Activated T-helper 2 cell treated with anti-CD3 and anti-CD28 coated beads, Interferon-gamma antibody, Interleukin-2, Interleukin-4, amounts not matched to agents 10 μg/mL and 5 μg/mL and 100 μg/mL, durations not matched to agents 14 hours and 24 hours and 36 hours (primary cell): ENCODE measurements around the gene ATP6V0E1. TPM values are rescaled to one million over a fixed set of nuclear protein-coding genes. Genes with fewer than 3 reads are reported as not detected.
"Not testable (repeated sequence)": the region's sequence is repeated elsewhere in the genome, so short reads cannot be mapped to it uniquely, and the experiment has no call there.

Experiments used
- DNase-seq: peaks from one replicate; pipeline ENCODE4 v3.0.0; 2021; ENCODE audit warnings: low spot score
- H3K27ac Mint-ChIP-seq: one replicate; pipeline ENCODE4 v1.8.0; 2021; ENCODE audit warnings: mixed read lengths
- H3K27me3 Mint-ChIP-seq: one replicate; pipeline ENCODE4 v1.8.0; 2021; ENCODE audit warnings: low read depth, mixed read lengths
- H3K36me3 Mint-ChIP-seq: one replicate; pipeline ENCODE4 v1.8.0; 2021; ENCODE audit warnings: low read depth, mixed read lengths
- H3K4me1 Mint-ChIP-seq: one replicate; pipeline ENCODE4 v1.8.0; 2021; ENCODE audit warnings: low read depth, mixed read lengths
- H3K4me3 Mint-ChIP-seq: one replicate; pipeline ENCODE4 v1.8.0; 2021; ENCODE audit warnings: low read depth, mild to moderate bottlenecking, moderate library complexity, mixed read lengths
- H3K9me3 Mint-ChIP-seq: one replicate; pipeline ENCODE4 v1.8.0; 2021; ENCODE audit warnings: mixed read lengths
- intact Hi-C: fragments of 100-400 bp; cut with micrococcal nuclease; formaldehyde crosslinking; loops from one replicate; pipeline ENCODE4 v1.15.1; 2023
- total RNA-seq: library from RNA; stranded (reverse); gene quantifications from 2 replicates; pipeline ENCODE4 v1.2.3, GENCODE V29; 2022

Gene ATP6V0E1
- total RNA-seq, 1 donor from 2014 or later: 147 TPM

DNA sequence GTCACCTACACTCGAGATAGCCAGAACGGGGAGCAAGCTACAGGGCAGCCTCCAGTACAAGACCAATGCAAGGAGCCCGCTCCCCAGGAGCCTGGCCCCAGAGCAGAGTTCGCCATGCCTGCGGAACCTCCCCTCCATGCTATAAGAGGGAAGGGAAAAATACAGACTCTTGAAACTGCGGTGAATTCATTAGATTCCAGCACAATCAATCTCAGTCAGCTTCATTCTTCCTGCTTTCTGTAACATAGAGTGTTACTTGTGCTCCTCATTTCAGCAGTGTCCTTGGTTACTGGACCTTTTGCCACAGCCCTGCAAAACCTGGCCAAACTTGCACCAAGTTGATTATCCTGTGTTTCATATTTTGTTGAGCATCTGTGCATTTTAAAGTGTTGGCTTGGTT lies 50.4 kb downstream of the ATP6V0E1 start:
- DNase-seq: no peak
- H3K9me3 Mint-ChIP-seq: no peaks in the 10 kb centered on the region
- intact Hi-C loops: no loop called here
- H3K36me3 Mint-ChIP-seq: peaks cover 24% of the 10 kb centered on the region
- H3K27me3 Mint-ChIP-seq: no peaks in the 10 kb centered on the region
- H3K4me3 Mint-ChIP-seq: no peak overlapping the region
- H3K27ac Mint-ChIP-seq: no peak overlapping the region
- H3K4me1 Mint-ChIP-seq: peaks cover 32% of the 10 kb centered on the region

GRCh38 chr5:173035904-173036707 lies 52.5 kb downstream of the ATP6V0E1 start:
- no peaks in the 10 kb centered on the region for H3K27me3 Mint-ChIP-seq
- peaks cover 28% of the 10 kb centered on the region for H3K36me3 Mint-ChIP-seq
- no peaks in the 10 kb centered on the region for H3K9me3 Mint-ChIP-seq
- peaks cover 41% of the 10 kb centered on the region for H3K4me1 Mint-ChIP-seq
- intact Hi-C loops: loop anchor here (1.0 kb wide), 1 partner anchor 52 kb away; no protein-coding TSS in a partner anchor
- peak overlapping the region; percentile 83 for H3K27ac Mint-ChIP-seq
- no peak for DNase-seq
- H3K4me3 Mint-ChIP-seq: peak overlapping the region; percentile 61

- Mint-ChIP-seq H3K4me1 (peaks cover 32% of the 10 kb centered on the region), H3K27me3 (no peaks in the 10 kb centered on the region), H3K4me3 (no peak overlapping the region), H3K9me3 (no peaks in the 10 kb centered on the region), H3K36me3 (peaks cover 23% of the 10 kb centered on the region), H3K27ac (no peak overlapping the region)
- intact Hi-C loops: no loop called here
- DNase-seq: no peak
These were observed 55.6 kb downstream of the ATP6V0E1 start for GRCh38 chr5:173039188-173039587.

- DNase-seq: no peak
- peaks cover 15% of the 10 kb centered on the region for H3K36me3 Mint-ChIP-seq
- H3K27me3 Mint-ChIP-seq: no peaks in the 10 kb centered on the region
- H3K4me3 Mint-ChIP-seq: no peak overlapping the region
- H3K9me3 Mint-ChIP-seq: no peaks in the 10 kb centered on the region
- no peak overlapping the region for H3K27ac Mint-ChIP-seq
- intact Hi-C loops: no loop called here
- H3K4me1 Mint-ChIP-seq: peaks cover 24% of the 10 kb centered on the region
These were observed 56.4 kb downstream of the ATP6V0E1 start for GRCh38 chr5:173039964-173040363.

GRCh38 chr5:173041881-173042762 lies 58.6 kb downstream of the ATP6V0E1 start:
- Mint-ChIP-seq H3K4me3 (no peak overlapping the region), H3K9me3 (no peaks in the 10 kb centered on the region), H3K27ac (no peak overlapping the region), H3K27me3 (no peaks in the 10 kb centered on the region), H3K36me3 (peaks cover 5% of the 10 kb centered on the region), H3K4me1 (peaks cover 11% of the 10 kb centered on the region)
- intact Hi-C loops: no loop called here
- DNase-seq: no peak

DNA sequence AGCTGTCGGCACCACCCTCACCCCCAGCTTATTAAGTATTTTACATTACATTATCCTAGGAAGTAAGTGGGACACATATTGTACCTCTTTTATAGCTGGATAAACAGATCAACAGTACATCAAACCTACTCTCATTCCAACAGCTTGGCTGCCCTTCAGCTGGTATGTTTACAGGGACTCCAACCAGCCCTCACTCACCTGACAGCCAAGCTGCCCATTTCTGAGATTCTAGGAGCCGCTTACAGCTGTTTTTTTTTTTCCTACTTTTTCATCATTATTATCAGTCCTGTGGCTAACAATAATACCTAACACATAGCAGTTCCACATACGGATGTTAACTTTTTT lies 59.2 kb downstream of the ATP6V0E1 start:
- no peak overlapping the region for H3K27ac Mint-ChIP-seq
- H3K27me3 Mint-ChIP-seq: no peaks in the 10 kb centered on the region
- H3K9me3 Mint-ChIP-seq: no peaks in the 10 kb centered on the region
- H3K36me3 Mint-ChIP-seq: peaks cover 5% of the 10 kb centered on the region
- H3K4me1 Mint-ChIP-seq: peaks cover 9% of the 10 kb centered on the region
- H3K4me3 Mint-ChIP-seq: no peak overlapping the region
- DNase-seq: no peak
- intact Hi-C loops: no loop called here

DNA sequence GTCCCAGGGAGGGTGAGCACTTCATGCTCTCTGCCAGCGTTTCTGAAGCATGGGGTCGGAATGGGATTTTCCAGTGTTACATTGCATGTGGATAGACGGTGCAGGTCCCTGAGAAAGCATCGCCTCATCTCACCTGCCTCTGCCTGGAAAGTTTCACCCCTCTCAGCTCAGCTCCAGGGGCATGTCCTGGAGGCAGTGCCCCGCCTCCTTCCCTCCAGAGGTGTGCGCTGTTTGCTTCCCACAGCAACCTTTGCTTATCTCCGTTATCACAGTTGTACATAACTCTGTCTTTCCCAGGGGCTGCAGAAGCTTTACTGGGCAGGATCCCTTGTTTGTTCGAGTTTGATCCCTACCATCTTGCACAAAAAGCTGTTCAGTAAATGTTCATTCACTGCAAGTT lies 61.9 kb downstream of the ATP6V0E1 start:
- H3K4me3 Mint-ChIP-seq: no peak overlapping the region
- H3K9me3 Mint-ChIP-seq: no peaks in the 10 kb centered on the region
- intact Hi-C loops: no loop called here

DNA sequence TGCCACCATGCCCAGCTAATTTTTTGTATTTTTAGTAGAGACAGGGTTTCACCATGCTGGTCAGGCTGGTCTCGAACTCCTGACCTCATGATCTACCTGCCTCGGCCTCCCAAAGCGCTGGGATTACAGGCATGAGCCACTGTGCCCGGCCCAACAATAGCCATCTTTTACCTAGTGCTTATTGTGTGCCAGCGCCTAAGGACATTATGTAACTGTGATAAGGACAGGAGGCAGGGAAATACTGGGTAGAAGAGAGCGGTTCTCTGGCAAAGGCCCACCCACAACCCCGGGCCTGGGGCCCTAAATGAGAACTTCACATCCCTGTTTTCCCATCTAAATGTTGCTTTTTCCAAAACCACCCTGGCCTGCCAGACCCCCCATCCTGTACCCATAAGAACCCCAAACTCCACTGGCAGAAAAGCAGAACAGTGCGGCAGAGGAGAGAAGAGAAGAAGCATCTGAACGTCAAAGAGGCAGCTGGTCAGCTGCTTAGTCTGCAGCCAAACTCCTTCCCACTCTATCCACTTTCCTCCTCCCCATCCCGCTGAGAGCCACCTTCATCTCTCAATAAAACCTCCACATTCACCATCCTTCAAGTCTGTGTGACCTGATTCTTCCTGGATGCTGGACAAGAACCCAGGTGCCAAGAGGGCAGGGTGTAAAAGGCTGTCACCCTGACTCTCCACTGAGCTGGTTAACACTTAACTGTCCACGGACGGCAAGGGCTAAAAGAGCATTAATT lies 63.7 kb downstream of the ATP6V0E1 start:
- H3K4me3 Mint-ChIP-seq, intact Hi-C loops, H3K27ac Mint-ChIP-seq, H3K36me3 Mint-ChIP-seq, DNase-seq, H3K9me3 Mint-ChIP-seq, H3K27me3 Mint-ChIP-seq, H3K4me1 Mint-ChIP-seq: not testable (repeated sequence)

More for the DNA sequence above, 61.9 kb downstream of the ATP6V0E1 start:
- no peak for DNase-seq
- Mint-ChIP-seq H3K27ac (no peak overlapping the region), H3K4me1 (no peaks in the 10 kb centered on the region), H3K36me3 (no peaks in the 10 kb centered on the region), H3K27me3 (peaks cover 4% of the 10 kb centered on the region)

DNA sequence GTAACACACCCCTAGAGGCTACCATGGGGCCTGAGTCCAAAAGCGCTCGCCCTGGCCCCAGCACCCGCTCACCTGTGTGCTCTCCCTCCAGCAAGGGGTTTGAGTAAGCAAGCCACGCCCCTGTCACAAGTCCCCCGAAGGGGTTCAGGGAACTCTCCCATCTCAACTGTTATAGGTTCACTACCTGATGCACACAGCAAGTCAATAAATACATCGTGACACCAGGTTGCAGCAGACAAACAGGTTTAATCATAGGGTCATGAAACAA lies 64.2 kb downstream of the ATP6V0E1 start:
- Mint-ChIP-seq H3K27ac (no peak overlapping the region), H3K9me3 (no peaks in the 10 kb centered on the region), H3K27me3 (peaks cover 9% of the 10 kb centered on the region), H3K36me3 (no peaks in the 10 kb centered on the region), H3K4me3 (no peak overlapping the region), H3K4me1 (peaks cover 6% of the 10 kb centered on the region)
- intact Hi-C loops: no loop called here
- no peak for DNase-seq

GRCh38 chr5:173050791-173051190 lies 67.2 kb downstream of the ATP6V0E1 start:
- no peaks in the 10 kb centered on the region for H3K36me3 Mint-ChIP-seq
- peaks cover 21% of the 10 kb centered on the region for H3K4me1 Mint-ChIP-seq
- DNase-seq: no peak
- no peaks in the 10 kb centered on the region for H3K9me3 Mint-ChIP-seq
- H3K27ac Mint-ChIP-seq: no peak overlapping the region
- H3K4me3 Mint-ChIP-seq: no peak overlapping the region
- peaks cover 9% of the 10 kb centered on the region for H3K27me3 Mint-ChIP-seq
- intact Hi-C loops: no loop called here

DNA sequence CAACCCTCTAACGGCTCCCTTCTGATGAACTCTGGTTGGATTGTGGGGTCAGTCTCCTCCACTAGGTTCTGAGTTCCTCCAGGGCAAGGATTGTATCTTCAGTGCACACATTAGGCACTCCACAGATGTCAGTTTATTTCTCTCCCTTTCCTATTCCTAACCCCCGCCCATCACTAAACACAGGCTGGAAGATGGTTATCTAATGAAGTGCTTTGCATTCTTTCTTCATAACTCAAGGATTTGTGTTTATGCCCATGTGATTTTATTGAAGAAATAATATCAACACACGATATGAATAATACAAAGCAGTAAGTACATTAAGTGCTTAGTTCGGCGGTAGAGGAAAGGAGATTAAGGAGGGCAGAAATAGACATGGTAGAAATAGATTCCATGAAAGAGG lies 68.2 kb downstream of the ATP6V0E1 start:
- Mint-ChIP-seq H3K27me3 (peaks cover 9% of the 10 kb centered on the region), H3K9me3 (no peaks in the 10 kb centered on the region), H3K36me3 (no peaks in the 10 kb centered on the region), H3K4me3 (no peak overlapping the region), H3K4me1 (peaks cover 23% of the 10 kb centered on the region), H3K27ac (no peak overlapping the region)
- DNase-seq: no peak
- intact Hi-C loops: no loop called here

GRCh38 chr5:173053041-173053440 lies 69.5 kb downstream of the ATP6V0E1 start:
- intact Hi-C loops: no loop called here
- no peaks in the 10 kb centered on the region for H3K36me3 Mint-ChIP-seq
- peaks cover 7% of the 10 kb centered on the region for H3K27me3 Mint-ChIP-seq
- no peak overlapping the region for H3K27ac Mint-ChIP-seq
- DNase-seq: no peak
- no peak overlapping the region for H3K4me3 Mint-ChIP-seq
- no peaks in the 10 kb centered on the region for H3K9me3 Mint-ChIP-seq
- peaks cover 23% of the 10 kb centered on the region for H3K4me1 Mint-ChIP-seq
